ENCODE results near the gene CHGA.
A peak's percentile ranks its signal among the peaks of the same experiment; 100 is the strongest.

The CHGA gene

GRCh38 chr14:92922883-92923743 lies at the start of gene CHGA:
TSS of gene CHGA (plus strand) at chr14:92923150. CDS start at chr14:92923360, 210 bp downstream.
- DNase-seq (ENCODE audit: low read depth in 2 of 2), result peak in 1 of 2 donors; percentile 15

- no peak for DNase-seq (ENCODE audit: low read depth in 2 of 2)
Observed at GRCh38 chr14:92874962-92875661, 47.8 kb upstream of the CHGA start.

- no peak for DNase-seq (ENCODE audit: low read depth in 2 of 2)
Observed at GRCh38 chr14:92877757-92878431, 45.1 kb upstream of the CHGA start.

GRCh38 chr14:92880351-92880750 lies 42.6 kb upstream of the CHGA start:
- DNase-seq (ENCODE audit: low read depth in 2 of 2), result no peak

GRCh38 chr14:92880851-92881250 lies 42.1 kb upstream of the CHGA start:
- no peak for DNase-seq (ENCODE audit: low read depth in 2 of 2)

- no peak for DNase-seq (ENCODE audit: low read depth in 2 of 2)
Observed at GRCh38 chr14:92883066-92883465, 39.9 kb upstream of the CHGA start.

GRCh38 chr14:92884410-92884809 lies 38.5 kb upstream of the CHGA start:
- no peak for DNase-seq (ENCODE audit: low read depth in 2 of 2)

- no peak for DNase-seq (ENCODE audit: low read depth in 2 of 2)
Observed at GRCh38 chr14:92885279-92886061, 37.5 kb upstream of the CHGA start.

- no peak for DNase-seq (ENCODE audit: low read depth in 2 of 2)
Observed at GRCh38 chr14:92886337-92886736, 36.6 kb upstream of the CHGA start.

- DNase-seq (ENCODE audit: low read depth in 2 of 2), result no peak
Observed at GRCh38 chr14:92887157-92887556, 35.8 kb upstream of the CHGA start.

GRCh38 chr14:92888896-92889295 lies 34.1 kb upstream of the CHGA start:
- no peak for DNase-seq (ENCODE audit: low read depth in 2 of 2)

- no peak for DNase-seq (ENCODE audit: low read depth in 2 of 2)
Observed at GRCh38 chr14:92890830-92891588, 31.9 kb upstream of the CHGA start.

- no peak for DNase-seq (ENCODE audit: low read depth in 2 of 2)
Observed at GRCh38 chr14:92892589-92892988, 30.4 kb upstream of the CHGA start.

- no peak for DNase-seq (ENCODE audit: low read depth in 2 of 2)
Observed at GRCh38 chr14:92895352-92895878, 27.5 kb upstream of the CHGA start.

- peak in 1 of 2 donors; percentile 28 for DNase-seq (ENCODE audit: low read depth in 2 of 2)
Observed at GRCh38 chr14:92897922-92898565, 24.9 kb upstream of the CHGA start.

- no peak for DNase-seq (ENCODE audit: low read depth in 2 of 2)
Observed at GRCh38 chr14:92898566-92899131, 24.3 kb upstream of the CHGA start.

GRCh38 chr14:92900660-92901059 lies 22.3 kb upstream of the CHGA start:
- no peak for DNase-seq (ENCODE audit: low read depth in 2 of 2)

GRCh38 chr14:92902191-92902590 lies 20.8 kb upstream of the CHGA start:
- DNase-seq (ENCODE audit: low read depth in 2 of 2), result no peak

- no peak for DNase-seq (ENCODE audit: low read depth in 2 of 2)
Observed at GRCh38 chr14:92902726-92903125, 20.2 kb upstream of the CHGA start.

- DNase-seq (ENCODE audit: low read depth in 2 of 2), result peak in 1 of 2 donors; percentile 19
Observed at GRCh38 chr14:92903359-92903758, 19.6 kb upstream of the CHGA start.
